HepG2 (cell line): ENCODE results near the gene CLCN4. TPM values are rescaled to one million over a fixed set of nuclear protein-coding genes. Genes with fewer than 3 reads are reported as not detected.
A peak's percentile ranks its signal among the peaks of the same experiment; 100 is the strongest.

ENCODE experiments used
- ATF2 ChIP-seq: sonication (generic); formaldehyde crosslinking; IDR thresholded peaks from 2 replicates; pipeline ENCODE4 v1.4.0; 2020; ENCODE audit warnings: missing genetic modification reagents
- DRAP1 ChIP-seq: IDR thresholded peaks from 2 replicates; pipeline ENCODE4 v1.6.1; 2016; ENCODE audit warnings: missing genetic modification reagents, missing compliant biosample characterization
- FOXP4 ChIP-seq: sonication (generic); formaldehyde crosslinking; IDR thresholded peaks from 2 replicates; pipeline ENCODE4 v1.4.0; 2020; ENCODE audit warnings: missing genetic modification reagents
- MIER2 ChIP-seq: IDR thresholded peaks from 2 replicates; pipeline ENCODE4 v1.6.1; 2016; ENCODE audit warnings: missing biosample characterization, missing genetic modification reagents
- NFE2L2 ChIP-seq: fragments of 150-350 bp; IDR thresholded peaks from 2 replicates; pipeline ENCODE4 v1.6.1; 2014; ENCODE audit warnings: low read length
- PATZ1 ChIP-seq: sonication (generic); formaldehyde crosslinking; IDR thresholded peaks from 2 replicates; pipeline ENCODE4 v1.4.0; 2020; ENCODE audit warnings: missing genetic modification reagents
- PHF21A ChIP-seq: sonication (generic); formaldehyde crosslinking; IDR thresholded peaks from 2 replicates; pipeline ENCODE4 v1.5.0; 2020; ENCODE audit warnings: mild to moderate bottlenecking, missing genetic modification reagents
- POLR2AphosphoS5 ChIP-seq: IDR thresholded peaks from 2 replicates; pipeline ENCODE4 v1.6.1; 2012; ENCODE audit warnings: low read depth, low read length
- RCOR2 ChIP-seq: IDR thresholded peaks from 2 replicates; pipeline ENCODE4 v1.6.1; 2016; ENCODE audit warnings: missing biosample characterization, missing genetic modification reagents
- SALL1 ChIP-seq: sonication (generic); formaldehyde crosslinking; IDR thresholded peaks from 2 replicates; pipeline ENCODE4 v1.8.0; 2022; ENCODE audit warnings: mild to moderate bottlenecking, missing genetic modification reagents
- ZFP90 ChIP-seq: sonication (generic); formaldehyde crosslinking; IDR thresholded peaks from 2 replicates; pipeline ENCODE4 v1.8.0; 2022; ENCODE audit warnings: missing genetic modification reagents, mild to moderate bottlenecking, inconsistent platforms, borderline replicate concordance
- ZFYVE20 ChIP-seq: sonication (generic); formaldehyde crosslinking; IDR thresholded peaks from 2 replicates; pipeline ENCODE4 v1.8.0; 2023; ENCODE audit warnings: low read depth, mild to moderate bottlenecking, moderate library complexity, missing genetic modification reagents, borderline replicate concordance
- ZGPAT ChIP-seq: IDR thresholded peaks from 2 replicates; pipeline ENCODE4 v1.6.1; 2016; ENCODE audit warnings: mild to moderate bottlenecking
- ZNF10 ChIP-seq: sonication (generic); formaldehyde crosslinking; IDR thresholded peaks from 2 replicates; pipeline ENCODE4 v1.4.0; 2020; ENCODE audit warnings: mild to moderate bottlenecking, low read depth, missing genetic modification reagents, borderline replicate concordance
- ZNF160 ChIP-seq: sonication (generic); formaldehyde crosslinking; IDR thresholded peaks from 2 replicates; pipeline ENCODE4 v1.8.0; 2022; ENCODE audit warnings: mild to moderate bottlenecking, inconsistent platforms, missing genetic modification reagents
- ZNF350 ChIP-seq: sonication (generic); formaldehyde crosslinking; IDR thresholded peaks from 2 replicates; pipeline ENCODE4 v1.4.0; 2020; ENCODE audit warnings: mild to moderate bottlenecking, low read depth, missing genetic modification reagents, borderline replicate concordance
- ZNF430 ChIP-seq: sonication (generic); formaldehyde crosslinking; IDR thresholded peaks from 2 replicates; pipeline ENCODE4 v1.9.0; 2021; ENCODE audit warnings: mild to moderate bottlenecking, missing genetic modification reagents
- ZNF496 ChIP-seq: sonication (generic); formaldehyde crosslinking; IDR thresholded peaks from 2 replicates; pipeline ENCODE4 v1.8.1; 2023; ENCODE audit warnings: mild to moderate bottlenecking, moderate library complexity, missing genetic modification reagents; ENCODE audit not compliant: insufficient replicate concordance
- ZNF605 ChIP-seq: sonication (generic); formaldehyde crosslinking; IDR thresholded peaks from 2 replicates; pipeline ENCODE4 v1.8.0; 2022; ENCODE audit warnings: mild to moderate bottlenecking, missing genetic modification reagents
- ZNF766 ChIP-seq: sonication (generic); formaldehyde crosslinking; IDR thresholded peaks from 2 replicates; pipeline ENCODE4 v1.5.0; 2020; ENCODE audit warnings: missing genetic modification reagents, borderline replicate concordance
- polyA plus RNA-seq, 8 experiments: library from polyadenylated mRNA; depleted of rRNA in 3 of 8; stranded (reverse) in 7 of 8; unstranded in 1 of 8; fragments of >200 nt; fragmentation: Illumina TruSeq in 4 of 8; extraction: Trizol in 4 of 8; gene quantifications; 2 replicates each; pipeline versions ENCODE4 v1.2.1 to v1.2.3, GENCODE V29; 2011 to 2016; ENCODE audit warnings: low read depth in 4 of 8, missing spikeins in 1 of 8, mixed read lengths in 1 of 8; ENCODE audit not compliant: insufficient read depth in 1 of 8
- total RNA-seq, 5 experiments: library from RNA; depleted of rRNA; stranded (reverse); fragments of >200 nt; fragmentation: Illumina TruSeq; extraction: Trizol; gene quantifications; 2 replicates each; pipeline ENCODE4 v1.2.3, GENCODE V29; 2016; ENCODE audit warnings: low read depth in 1 of 5

CLCN4 gene
- total and polyA plus RNA-seq, 2 of the 13 experiments (the other 11 are each of a cell fraction or from before 2014, with no cell fraction given) = 1.8 to 2.5 TPM

- 0 out of 2 replicates have a peak, but pooled peaks have one; percentile 42 for TF ChIP-seq ZNF766 (CRISPR knock-in tag)
- TF ChIP-seq PATZ1 (CRISPR knock-in tag) = peak; percentile 52; the same call in 1 of the 2 replicates
- TF ChIP-seq ZNF430 = 0 out of 2 replicates have a peak, but pooled peaks have one; percentile 32
- TF ChIP-seq ZNF605 (CRISPR knock-in tag) = peak; percentile 59; the same call in 1 of the 2 replicates
- TF ChIP-seq SALL1 (CRISPR knock-in tag) = peak; percentile 48
- TF ChIP-seq ZNF10 (CRISPR knock-in tag) = no peak
- TF ChIP-seq POLR2AphosphoS5 = peak; percentile 63; the same call in 1 of the 2 replicates
- no peak for TF ChIP-seq NFE2L2
- peak; percentile 52; the same call in 1 of the 2 replicates for TF ChIP-seq DRAP1
- TF ChIP-seq MIER2 (CRISPR knock-in tag) = no peak
- TF ChIP-seq ZFP90 (CRISPR knock-in tag) = 0 out of 2 replicates have a peak, but pooled peaks have one; percentile 54
- TF ChIP-seq ZGPAT = no peak; the same call in 1 of the 2 replicates
- TF ChIP-seq ATF2 (CRISPR knock-in tag) = no peak
- no peak for TF ChIP-seq ZFYVE20 (CRISPR knock-in tag)
- no peak for TF ChIP-seq ZNF496 (CRISPR knock-in tag)
- TF ChIP-seq PHF21A (CRISPR knock-in tag) = 0 out of 2 replicates have a peak, but pooled peaks have one; percentile 27
- TF ChIP-seq FOXP4 (CRISPR knock-in tag) = no peak
- no peak for TF ChIP-seq RCOR2
- peak; percentile 25; the same call in 1 of the 2 replicates for TF ChIP-seq ZNF350 (CRISPR knock-in tag)
- TF ChIP-seq ZNF160 (CRISPR knock-in tag) = no peak
These were observed at the start of gene CLCN4 (continued) for GRCh38 chrX:10156199-10157031.
